ENCODE data around the gene CRYZL1.
"Not testable (repeated sequence)": the region's sequence is repeated elsewhere in the genome, so short reads cannot be mapped to it uniquely, and the experiment has no call there.

Gene CRYZL1

DNA sequence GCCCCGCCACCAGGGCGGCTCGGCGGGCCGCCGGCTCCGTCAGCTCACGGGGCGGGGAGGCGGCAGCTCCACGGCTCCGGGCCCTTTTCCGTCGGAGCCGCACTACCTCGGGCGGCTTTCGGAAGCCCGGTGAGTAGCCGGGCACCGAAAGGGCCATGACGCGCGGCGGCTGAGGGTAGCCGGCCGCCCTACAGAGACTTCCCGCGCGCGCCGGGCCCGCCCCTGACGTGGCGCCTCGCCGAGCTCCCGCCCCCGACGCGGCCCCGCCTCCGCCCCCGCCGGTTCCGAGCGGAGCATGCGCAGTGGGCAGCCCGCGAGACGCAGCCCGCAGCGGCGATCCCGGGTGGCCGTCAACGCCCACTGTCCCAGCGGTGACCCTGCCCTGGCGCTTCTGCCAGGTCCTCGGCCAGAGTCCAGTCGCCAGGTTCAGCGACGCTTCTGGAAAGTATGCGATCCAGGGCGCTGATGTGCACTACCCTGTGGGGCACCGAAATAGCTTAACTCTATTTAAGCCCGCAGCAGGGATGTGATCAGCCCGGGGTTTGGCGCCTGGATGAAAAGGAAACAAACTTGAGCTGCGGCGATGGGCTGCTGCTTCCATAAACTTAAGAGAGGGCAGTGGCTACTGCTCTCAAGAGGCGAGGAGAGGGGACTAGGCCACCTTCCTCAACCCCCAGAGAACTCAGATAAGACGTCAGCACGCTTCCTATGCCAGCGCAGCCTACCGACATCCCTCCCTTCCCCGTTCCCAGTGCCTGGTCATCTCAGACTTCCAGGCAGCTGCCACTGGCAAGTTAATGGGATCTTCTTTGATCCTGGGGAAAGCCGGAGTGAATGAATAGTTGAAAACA lies 52.8 kb downstream of the CRYZL1 start, which contains the start of gene DONSON:
DONSON (minus strand) TSS at position 200 of the 851 bp plus-strand sequence; CDS start at position 157, 43 bp downstream.
- no peaks in the 10 kb centered on the region for H3K9me3 ChIP-seq (ENCODE audit: insufficient read depth, low read length)
- H3K27me3 ChIP-seq (ENCODE audit: insufficient read depth, insufficient read length) = no peaks in the 10 kb centered on the region
- DNase-seq (ENCODE audit: low read depth, low spot score) = peak; percentile 76
- H3K9ac ChIP-seq (ENCODE audit: insufficient read length, low read depth) = peak within 1 kb of the TSS; percentile 98
- H3K4me1 ChIP-seq (ENCODE audit: insufficient read depth, insufficient read length) = no peaks in the 10 kb centered on the region
- H3K36me3 ChIP-seq (ENCODE audit: insufficient read depth, insufficient read length, low read length) = peaks cover 36% of the 10 kb centered on the region
- H3K4me3 ChIP-seq (ENCODE audit: insufficient read length, low read depth) = peak within 1 kb of the TSS; percentile 88
- TF ChIP-seq ZNF274 (IDR thresholded peaks at IDR 0.05; ENCODE audit: low read depth, low read length) = no peak

DNA sequence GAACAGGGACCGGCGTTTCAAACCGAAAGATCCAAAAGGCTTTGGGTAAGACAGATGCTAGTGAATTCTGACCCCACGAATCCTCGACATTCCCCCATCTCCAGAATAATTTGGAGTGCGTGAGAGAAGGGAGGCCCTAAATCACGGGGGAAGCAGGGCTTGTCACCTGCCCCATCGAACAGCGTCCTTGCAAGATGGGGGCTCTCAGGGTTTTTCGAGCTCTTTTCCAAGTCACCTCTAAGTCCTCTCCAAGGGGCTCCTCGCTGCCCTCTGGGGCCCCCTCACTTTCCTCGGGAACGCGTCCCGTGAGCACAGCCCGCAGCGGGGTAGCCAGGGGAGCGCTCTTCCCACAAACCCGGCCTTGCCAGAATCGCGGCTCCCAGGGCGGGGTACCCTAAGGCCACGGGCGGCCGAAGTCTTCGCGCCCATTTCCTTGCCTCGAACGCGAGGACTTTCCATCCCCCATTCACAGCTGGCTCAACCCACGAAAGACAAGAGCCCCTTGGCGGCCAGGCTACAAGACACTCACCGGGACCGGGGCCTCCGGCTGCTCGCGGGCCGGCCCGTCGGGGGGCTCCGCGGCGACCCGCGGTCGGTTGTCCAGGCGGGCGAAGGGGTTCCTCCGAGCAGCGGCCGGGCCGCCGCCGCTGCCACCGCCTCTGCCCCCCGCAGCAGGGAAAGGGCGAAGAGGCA lies 53.6 kb downstream of the CRYZL1 start:
- H3K36me3 ChIP-seq (ENCODE audit: insufficient read depth, insufficient read length, low read length) = peaks cover 39% of the 10 kb centered on the region
- TF ChIP-seq SUZ12 (IDR thresholded peaks at IDR 0.05; ENCODE audit: extremely low read depth, insufficient read depth, insufficient read length) = no peak
- no peak for TF ChIP-seq YY1 (IDR thresholded peaks at IDR 0.05; ENCODE audit: insufficient read depth, insufficient read length)
- no peak for TF ChIP-seq ZNF274 (IDR thresholded peaks at IDR 0.05; ENCODE audit: low read depth, low read length)
- DNase-seq (ENCODE audit: low read depth, low spot score) = peak; percentile 25
- peak overlapping the region; percentile 98 for H3K9ac ChIP-seq (ENCODE audit: insufficient read length, low read depth)
- H3K4me1 ChIP-seq (ENCODE audit: insufficient read depth, insufficient read length) = no peaks in the 10 kb centered on the region
- peak overlapping the region; percentile 88 for H3K4me3 ChIP-seq (ENCODE audit: insufficient read length, low read depth)
- H3K9me3 ChIP-seq (ENCODE audit: insufficient read depth, low read length) = no peaks in the 10 kb centered on the region
- H3K27me3 ChIP-seq (ENCODE audit: insufficient read depth, insufficient read length) = no peaks in the 10 kb centered on the region

DNA sequence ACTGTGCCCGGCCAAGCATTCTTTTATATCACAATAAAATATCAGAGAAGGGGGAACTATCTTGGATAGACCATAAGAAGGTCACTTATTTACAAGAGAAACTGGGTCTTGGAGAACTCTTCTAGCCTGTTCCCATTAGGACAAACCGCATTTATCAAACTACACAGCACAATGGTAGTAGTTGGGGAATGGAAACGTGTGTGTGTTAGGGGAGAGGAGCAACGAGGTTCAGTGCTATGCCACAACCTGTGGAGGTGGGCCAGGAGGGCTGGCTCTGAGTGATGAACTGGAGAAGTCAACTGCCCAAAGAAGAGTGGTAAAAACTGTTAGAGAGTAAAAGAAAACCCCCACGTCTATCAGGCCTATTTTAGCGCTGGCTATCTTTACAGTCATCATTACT lies 54.6 kb downstream of the CRYZL1 start:
- no peak for DNase-seq (ENCODE audit: low read depth, low spot score)
- no peaks in the 10 kb centered on the region for H3K4me1 ChIP-seq (ENCODE audit: insufficient read depth, insufficient read length)
- H3K36me3 ChIP-seq (ENCODE audit: insufficient read depth, insufficient read length, low read length) = peaks cover 48% of the 10 kb centered on the region
- H3K9ac ChIP-seq (ENCODE audit: insufficient read length, low read depth) = peak overlapping the region; percentile 45
- H3K9me3 ChIP-seq (ENCODE audit: insufficient read depth, low read length) = no peaks in the 10 kb centered on the region
- no peak for TF ChIP-seq ZNF274 (IDR thresholded peaks at IDR 0.05; ENCODE audit: low read depth, low read length)
- no peak for TF ChIP-seq SUZ12 (IDR thresholded peaks at IDR 0.05; ENCODE audit: extremely low read depth, insufficient read depth, insufficient read length)
- TF ChIP-seq YY1 (IDR thresholded peaks at IDR 0.05; ENCODE audit: insufficient read depth, insufficient read length) = no peak
- H3K27me3 ChIP-seq (ENCODE audit: insufficient read depth, insufficient read length) = no peaks in the 10 kb centered on the region
- no peak overlapping the region for H3K4me3 ChIP-seq (ENCODE audit: insufficient read length, low read depth)

DNA sequence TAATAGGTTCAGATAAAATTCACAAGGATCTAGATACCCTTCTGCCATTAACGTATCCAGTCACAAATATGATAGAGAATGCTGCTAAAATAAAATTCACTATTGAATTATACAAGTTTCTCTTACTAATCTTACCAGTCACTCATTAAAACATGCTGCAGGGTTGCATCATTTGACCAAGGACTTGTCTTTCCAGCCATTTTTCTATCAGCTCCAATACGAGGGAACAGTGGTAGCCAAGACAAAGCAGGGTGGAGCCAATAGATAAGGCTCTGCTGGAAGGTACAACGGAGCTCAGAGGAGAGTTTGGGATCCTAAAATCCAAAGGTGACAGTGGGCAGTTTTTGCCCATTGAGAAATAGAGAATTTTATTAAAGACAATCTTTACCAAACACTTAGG lies 57.1 kb downstream of the CRYZL1 start:
- H3K36me3 ChIP-seq (ENCODE audit: insufficient read depth, insufficient read length, low read length) = peaks cover 68% of the 10 kb centered on the region
- H3K4me1 ChIP-seq (ENCODE audit: insufficient read depth, insufficient read length) = no peaks in the 10 kb centered on the region
- H3K4me3 ChIP-seq (ENCODE audit: insufficient read length, low read depth) = no peak overlapping the region

DNA sequence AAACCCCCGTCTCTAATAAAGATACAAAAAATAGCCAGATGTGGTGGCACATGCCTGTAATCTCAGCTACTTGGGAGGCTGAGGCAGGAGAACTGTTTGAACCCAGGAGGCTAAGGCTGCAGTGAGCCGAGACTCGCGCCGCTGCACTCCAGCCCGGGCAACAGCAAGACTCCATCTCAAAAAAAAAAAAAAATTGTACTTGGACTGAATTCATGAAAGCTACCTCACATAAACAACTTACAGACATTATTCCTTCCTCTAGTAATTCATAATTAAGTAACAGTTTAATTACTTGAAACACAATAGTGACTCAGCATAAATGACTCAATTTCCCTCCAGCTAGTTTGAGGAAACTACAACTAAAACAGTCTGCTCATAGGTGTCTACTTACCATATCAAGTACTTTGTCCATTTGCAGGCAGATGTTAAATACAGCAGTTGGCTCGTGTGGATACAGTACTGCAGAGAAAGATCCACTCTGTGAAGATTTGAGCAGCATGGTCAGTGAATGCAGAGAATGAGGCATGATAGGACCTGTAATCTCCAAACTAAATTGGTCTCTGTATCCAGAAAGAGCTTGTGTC lies 62.5 kb downstream of the CRYZL1 start:
- Histone ChIP-seq H3K4me1 (ENCODE audit: insufficient read depth, insufficient read length) (no peaks in the 10 kb centered on the region), H3K4me3 (ENCODE audit: insufficient read length, low read depth) (no peak overlapping the region), H3K9ac (ENCODE audit: insufficient read length, low read depth) (no peak overlapping the region), H3K27me3 (ENCODE audit: insufficient read depth, insufficient read length) (no peaks in the 10 kb centered on the region), H3K9me3 (ENCODE audit: insufficient read depth, low read length) (no peaks in the 10 kb centered on the region), H3K36me3 (ENCODE audit: insufficient read depth, insufficient read length, low read length) (peaks cover 88% of the 10 kb centered on the region)
- no peak for DNase-seq (ENCODE audit: low read depth, low spot score)
- TF ChIP-seq YY1 (IDR thresholded peaks at IDR 0.05; ENCODE audit: insufficient read depth, insufficient read length) (no peak), SUZ12 (IDR thresholded peaks at IDR 0.05; ENCODE audit: extremely low read depth, insufficient read depth, insufficient read length) (no peak), ZNF274 (IDR thresholded peaks at IDR 0.05; ENCODE audit: low read depth, low read length) (no peak)

More for the DNA sequence above, 57.1 kb downstream of the CRYZL1 start:
- no peak for DNase-seq (ENCODE audit: low read depth, low spot score)
- TF ChIP-seq SUZ12 (IDR thresholded peaks at IDR 0.05; ENCODE audit: extremely low read depth, insufficient read depth, insufficient read length) (no peak), ZNF274 (IDR thresholded peaks at IDR 0.05; ENCODE audit: low read depth, low read length) (no peak), YY1 (IDR thresholded peaks at IDR 0.05; ENCODE audit: insufficient read depth, insufficient read length) (no peak)
- Histone ChIP-seq H3K27me3 (ENCODE audit: insufficient read depth, insufficient read length) (no peaks in the 10 kb centered on the region), H3K9me3 (ENCODE audit: insufficient read depth, low read length) (no peaks in the 10 kb centered on the region), H3K9ac (ENCODE audit: insufficient read length, low read depth) (no peak overlapping the region)

DNA sequence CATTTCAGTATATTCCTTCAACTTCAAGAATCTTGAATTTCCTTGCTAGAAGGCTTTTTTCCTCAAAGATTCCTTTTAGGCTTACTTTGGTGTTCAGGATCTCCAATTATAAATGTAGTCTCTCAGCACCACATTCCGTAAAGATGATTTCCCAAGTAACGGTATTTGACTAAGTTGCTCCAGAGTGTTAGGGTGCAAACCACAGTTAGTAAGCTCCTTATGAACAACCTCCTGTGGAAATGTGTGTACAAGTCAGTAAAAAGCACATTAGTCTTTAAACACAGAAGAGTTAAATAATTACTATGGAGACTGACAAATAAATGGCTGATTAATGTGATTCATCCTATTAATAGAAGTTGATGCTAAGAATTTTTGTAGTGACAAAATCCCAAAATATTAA lies 63.3 kb downstream of the CRYZL1 start:
- Histone ChIP-seq H3K27me3 (ENCODE audit: insufficient read depth, insufficient read length) (no peaks in the 10 kb centered on the region), H3K36me3 (ENCODE audit: insufficient read depth, insufficient read length, low read length) (peaks cover 90% of the 10 kb centered on the region)

DNA sequence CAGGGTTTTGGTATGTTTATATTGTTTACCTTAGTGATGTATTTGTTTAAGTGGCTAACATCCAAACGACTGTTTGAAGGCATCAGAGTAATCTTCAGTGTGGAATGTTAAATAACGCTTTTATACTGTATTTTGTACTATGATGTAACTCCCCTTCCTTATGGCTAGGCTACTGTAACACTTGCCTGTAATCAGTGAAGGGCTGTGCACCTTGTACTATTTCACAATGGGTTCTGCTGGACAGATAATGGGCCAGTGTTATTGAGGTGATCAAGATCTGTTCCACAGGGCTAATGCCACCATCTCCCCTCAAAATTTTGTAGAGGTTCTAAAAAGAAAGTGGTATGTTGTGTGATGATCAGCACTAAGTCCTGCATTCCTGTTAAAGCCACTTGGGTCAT lies 64.8 kb downstream of the CRYZL1 start:
- not testable (repeated sequence) for H3K9ac ChIP-seq (ENCODE audit: insufficient read length, low read depth); H3K9me3 ChIP-seq (ENCODE audit: insufficient read depth, low read length); DNase-seq (ENCODE audit: low read depth, low spot score); H3K4me1 ChIP-seq (ENCODE audit: insufficient read depth, insufficient read length); H3K4me3 ChIP-seq (ENCODE audit: insufficient read length, low read depth); H3K27me3 ChIP-seq (ENCODE audit: insufficient read depth, insufficient read length)
- H3K36me3 ChIP-seq (ENCODE audit: insufficient read depth, insufficient read length, low read length) = peaks cover 92% of the 10 kb centered on the region

More for the DNA sequence above, 63.3 kb downstream of the CRYZL1 start:
- TF ChIP-seq SUZ12 (IDR thresholded peaks at IDR 0.05; ENCODE audit: extremely low read depth, insufficient read depth, insufficient read length) (no peak), ZNF274 (IDR thresholded peaks at IDR 0.05; ENCODE audit: low read depth, low read length) (no peak), YY1 (IDR thresholded peaks at IDR 0.05; ENCODE audit: insufficient read depth, insufficient read length) (no peak)
- H3K4me3 ChIP-seq (ENCODE audit: insufficient read length, low read depth) = no peak overlapping the region
- no peaks in the 10 kb centered on the region for H3K4me1 ChIP-seq (ENCODE audit: insufficient read depth, insufficient read length)
- no peaks in the 10 kb centered on the region for H3K9me3 ChIP-seq (ENCODE audit: insufficient read depth, low read length)
- DNase-seq (ENCODE audit: low read depth, low spot score) = no peak
- no peak overlapping the region for H3K9ac ChIP-seq (ENCODE audit: insufficient read length, low read depth)
